Upper lobe of left lung (tissue), 4 donors: ENCODE measurements around the gene BCAS4.

ENCODE experiments used
- EP300 ChIP-seq, 4 donors: sonication (generic); formaldehyde crosslinking; IDR thresholded peaks; one replicate each; pipeline ENCODE4 v1.5.1; 2017; ENCODE audit warnings: antibody characterized with exemption in 4 of 4, control low read depth in 2 of 4
- POLR2A ChIP-seq, 4 donors: fragments of 450-650 bp; IDR thresholded peaks; one replicate each; pipeline ENCODE4 v1.5.1; 2016 to 2017; ENCODE audit warnings: antibody characterized with exemption in 4 of 4, mild to moderate bottlenecking in 2 of 4
- POLR2AphosphoS5 ChIP-seq, 2 donors: sonication (generic); formaldehyde crosslinking; IDR thresholded peaks; one replicate each; pipeline ENCODE4 v1.5.1; 2017; ENCODE audit warnings: antibody characterized with exemption in 2 of 2
- TF ChIP-seq, protein P1 (sequence below), 6 experiments: fragments of 450-650 bp in 4 of 6; fragments of 200-600 bp in 2 of 6; sonication (generic) in 2 of 6; IDR thresholded peaks; one replicate each; pipeline ENCODE4 v1.5.1; 2016 to 2019; ENCODE audit warnings: antibody characterized with exemption in 6 of 6

DNA sequence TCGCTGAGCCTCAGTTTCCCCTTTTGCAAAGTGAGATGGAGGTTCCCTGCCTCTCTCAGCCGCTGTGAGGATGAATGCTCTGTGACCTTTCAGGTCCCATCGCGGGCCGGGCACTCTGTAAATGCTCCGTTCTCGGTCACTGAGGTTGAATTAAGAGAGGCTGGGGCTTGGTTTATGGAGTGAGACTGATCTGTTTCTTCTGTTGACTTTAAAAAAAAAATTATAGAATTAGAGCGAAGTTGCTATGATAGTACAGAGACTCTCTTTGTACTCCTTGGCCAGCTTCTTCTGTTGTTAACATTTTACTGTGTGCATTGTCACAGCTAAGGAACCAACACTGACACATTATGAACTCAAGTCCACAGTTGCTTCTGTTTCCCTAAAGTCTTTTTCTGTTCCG lies 72.0 kb downstream of the BCAS4 start:
- TF ChIP-seq, protein P1, sequence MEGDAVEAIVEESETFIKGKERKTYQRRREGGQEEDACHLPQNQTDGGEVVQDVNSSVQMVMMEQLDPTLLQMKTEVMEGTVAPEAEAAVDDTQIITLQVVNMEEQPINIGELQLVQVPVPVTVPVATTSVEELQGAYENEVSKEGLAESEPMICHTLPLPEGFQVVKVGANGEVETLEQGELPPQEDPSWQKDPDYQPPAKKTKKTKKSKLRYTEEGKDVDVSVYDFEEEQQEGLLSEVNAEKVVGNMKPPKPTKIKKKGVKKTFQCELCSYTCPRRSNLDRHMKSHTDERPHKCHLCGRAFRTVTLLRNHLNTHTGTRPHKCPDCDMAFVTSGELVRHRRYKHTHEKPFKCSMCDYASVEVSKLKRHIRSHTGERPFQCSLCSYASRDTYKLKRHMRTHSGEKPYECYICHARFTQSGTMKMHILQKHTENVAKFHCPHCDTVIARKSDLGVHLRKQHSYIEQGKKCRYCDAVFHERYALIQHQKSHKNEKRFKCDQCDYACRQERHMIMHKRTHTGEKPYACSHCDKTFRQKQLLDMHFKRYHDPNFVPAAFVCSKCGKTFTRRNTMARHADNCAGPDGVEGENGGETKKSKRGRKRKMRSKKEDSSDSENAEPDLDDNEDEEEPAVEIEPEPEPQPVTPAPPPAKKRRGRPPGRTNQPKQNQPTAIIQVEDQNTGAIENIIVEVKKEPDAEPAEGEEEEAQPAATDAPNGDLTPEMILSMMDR (IDR thresholded peaks at IDR 0.05) = no peak
- TF ChIP-seq POLR2A (IDR thresholded peaks at IDR 0.05) (no peak), POLR2AphosphoS5 (IDR thresholded peaks at IDR 0.05) (no peak), EP300 (IDR thresholded peaks at IDR 0.05) (no peak)
